Measurements from ENCODE around the gene SNX27. TPM values are rescaled to one million over a fixed set of nuclear protein-coding genes. Genes with fewer than 3 reads are reported as not detected.

Gene SNX27
- total and polyA plus RNA-seq, 2 donors (not counting 3 experiments of a cell fraction or from before 2014, with no cell fraction given), result 8.1 to 24.9 TPM

DNA sequence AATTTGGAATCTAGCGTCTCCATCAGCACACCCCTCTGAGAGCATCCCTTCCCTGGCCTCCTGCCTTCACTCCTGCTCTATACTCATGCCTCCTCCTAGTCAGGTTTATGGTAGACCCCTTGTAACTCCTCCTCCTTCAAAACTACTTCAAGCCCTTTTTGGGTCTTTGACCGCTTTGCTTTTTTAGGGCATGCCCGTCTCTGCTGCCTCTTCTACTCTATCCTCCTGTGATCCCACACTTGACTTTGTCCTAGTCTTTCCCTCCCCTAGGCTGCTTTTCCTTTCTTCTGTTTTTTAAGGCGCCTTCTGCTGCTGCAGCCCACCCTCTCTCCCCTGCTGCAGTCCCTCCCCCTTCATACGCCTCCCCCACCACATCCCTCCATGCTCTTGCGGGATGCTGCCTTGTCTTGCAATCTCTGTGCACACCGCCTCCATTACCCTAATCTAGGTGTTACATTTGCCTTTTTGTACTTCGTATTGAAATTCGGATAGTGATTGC, 1.5 kb downstream of the SNX27 start:
- Histone ChIP-seq H3K9me1 (replicated peaks; ENCODE audit: control insufficient read depth, extremely low read depth, insufficient read depth, low read length) (no peaks in the 10 kb centered on the region), H3K4me1 (ENCODE audit: control insufficient read depth, extremely low read depth, insufficient read depth, low read length) (peaks cover 8% of the 10 kb centered on the region), H3K4me2 (ENCODE audit: insufficient read depth, low read length) (peak overlapping the region; percentile 83), H3K4me3 (replicated peaks in 1 of 3; ENCODE audit: insufficient read depth in 1 of 3, low read depth in 1 of 3, low read length in 3 of 3) (peak overlapping the region; percentile 83 to 93 (median 84)), H3K79me2 (ENCODE audit: control insufficient read depth, insufficient read depth, low read length) (peaks cover 18% of the 10 kb centered on the region), H3K9me3 (replicated peaks; ENCODE audit: control insufficient read depth, insufficient read depth, low read length) (no peaks in the 10 kb centered on the region), H2AFZ (ENCODE audit: low read depth, low read length) (no peak overlapping the region), H3K9ac (replicated peaks; ENCODE audit: extremely low read depth, insufficient read depth, low read length) (no peak overlapping the region), H4K20me1 (replicated peaks; ENCODE audit: control insufficient read depth, extremely low read depth, insufficient read depth, low read length) (no peaks in the 10 kb centered on the region), H3K36me3 (ENCODE audit: control insufficient read depth in 2 of 2, extremely low read depth in 1 of 2, insufficient read depth in 2 of 2, low read length in 2 of 2) (no peaks in the 10 kb centered on the region), H3K27me3 (ENCODE audit: control insufficient read depth in 2 of 2, insufficient read depth in 2 of 2, low read length in 2 of 2) (no peaks in the 10 kb centered on the region), H3K27ac (ENCODE audit: insufficient read depth, low read depth, low read length) (no peak overlapping the region)
- FAIRE-seq, result no peak
- intact Hi-C loops (cut with micrococcal nuclease) (loop anchor here (5.0 kb wide), 2 partner anchors 71 to 156 kb away; partner anchors contain the start of genes POGZ and TUFT1), dilution Hi-C loops (cut with MboI; ENCODE audit: extremely low pct_ligation_motif_present, low sequenced_read_pairs) (no loop called here)
- DNase-seq (ENCODE audit: low read depth, low spot score), result no peak
- POLR2A ChIA-PET, result no interaction called here
- CTCF ChIA-PET, result no interaction called here
- TF ChIP-seq GATA2 (IDR thresholded peaks at IDR 0.05; ENCODE audit: insufficient read depth, insufficient read length, low read depth, low read length), result no peak
- TF ChIP-seq, protein P1, sequence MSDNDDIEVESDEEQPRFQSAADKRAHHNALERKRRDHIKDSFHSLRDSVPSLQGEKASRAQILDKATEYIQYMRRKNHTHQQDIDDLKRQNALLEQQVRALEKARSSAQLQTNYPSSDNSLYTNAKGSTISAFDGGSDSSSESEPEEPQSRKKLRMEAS (IDR thresholded peaks at IDR 0.05; ENCODE audit: insufficient read depth, insufficient read length), result no peak
- TF ChIP-seq MYC (IDR thresholded peaks at IDR 0.05; ENCODE audit: low read depth, low read length), result no peak
- TF ChIP-seq JUN (IDR thresholded peaks at IDR 0.05; ENCODE audit: borderline replicate concordance, insufficient read depth, insufficient read length, low read depth), result no peak
- no peak for TF ChIP-seq POLR2AphosphoS5 (IDR thresholded peaks at IDR 0.05; ENCODE audit: insufficient read depth, low read depth, low read length)
- TF ChIP-seq FOS (IDR thresholded peaks at IDR 0.05; ENCODE audit: borderline replicate concordance, insufficient read depth, low read length), result no peak
- no peak for TF ChIP-seq POLR2A (IDR thresholded peaks at IDR 0.05; ENCODE audit: low read depth, low read length)
- no peak for TF ChIP-seq EZH2 (IDR thresholded peaks at IDR 0.05; ENCODE audit: borderline replicate concordance, low read depth, low read length, severe bottlenecking)
- no peak for TF ChIP-seq CTCF (IDR thresholded peaks at IDR 0.05; ENCODE audit: extremely low read depth in 1 of 2, insufficient read depth in 1 of 2, low read depth in 1 of 2, low read length in 2 of 2)
- no TSS peak for BruUV-seq (replicated peaks)

Data from endothelial cell of umbilical vein (primary cell).